ENCODE data around the gene POLE2.
"Not testable (repeated sequence)": the region's sequence is repeated elsewhere in the genome, so short reads cannot be mapped to it uniquely, and the experiment has no call there.

The POLE2 gene

DNA sequence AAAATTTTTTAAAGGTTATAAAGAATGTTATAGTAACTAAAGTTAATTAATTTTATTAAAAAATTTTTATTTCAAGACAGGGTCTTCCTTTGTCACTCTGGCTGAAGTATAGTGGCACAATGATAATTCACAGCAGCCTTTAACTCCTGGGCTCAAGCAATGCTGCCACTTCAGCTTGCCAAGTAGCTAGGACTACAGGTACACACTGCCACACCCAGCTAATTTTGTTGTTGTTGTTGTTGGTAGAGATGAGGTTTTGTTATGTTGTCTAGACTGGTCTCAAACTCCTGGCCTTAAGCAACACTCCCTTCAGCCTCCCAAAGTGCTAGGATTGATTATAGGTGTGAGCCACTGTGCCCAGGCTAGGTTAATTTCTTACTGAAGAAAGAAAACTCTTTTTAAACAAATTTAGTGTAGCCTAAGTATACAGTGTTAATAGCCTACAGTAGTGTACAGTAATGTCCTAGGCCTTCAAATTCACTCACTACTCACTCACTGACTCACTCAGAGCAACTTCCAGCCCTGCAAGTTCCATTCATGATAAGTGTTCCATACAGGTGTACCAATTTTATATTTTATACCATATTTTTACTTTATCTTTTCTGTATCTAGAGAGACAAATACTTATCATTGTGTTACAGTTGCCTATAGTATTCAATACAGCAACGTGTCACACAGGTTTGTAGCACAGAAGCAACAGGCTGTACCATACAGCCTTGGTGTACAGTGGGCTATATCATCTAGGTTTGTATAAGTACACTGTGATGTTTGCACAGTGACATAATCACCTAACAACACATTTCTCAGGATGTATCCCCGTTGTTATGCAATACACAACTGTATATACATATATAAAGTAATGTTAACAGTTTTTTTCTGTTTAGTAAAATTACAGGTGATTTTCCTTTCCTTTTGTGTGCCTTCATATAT is 28.2 kb downstream of the POLE2 start:
- no peak for DNase-seq (ENCODE audit: low read depth)

DNA sequence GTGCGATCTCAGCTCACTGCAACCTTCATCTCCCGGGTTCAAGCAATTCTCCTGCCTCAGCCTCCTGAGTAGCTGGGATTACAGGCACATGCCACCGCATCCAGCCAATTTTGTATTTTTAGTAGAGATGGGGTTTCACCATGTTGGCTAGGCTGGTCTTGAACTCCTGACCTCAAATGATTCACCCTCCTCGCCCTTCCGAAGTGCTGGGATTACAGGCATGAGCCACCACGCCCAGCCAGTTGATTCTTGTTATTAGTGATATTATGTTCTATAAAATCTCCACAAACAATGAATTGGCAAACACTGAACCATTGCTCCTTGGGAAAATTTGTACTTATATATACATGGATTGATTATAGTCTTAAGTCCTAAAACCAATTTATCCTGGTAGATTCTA is 30.5 kb downstream of the POLE2 start:
- not testable (repeated sequence) for DNase-seq (ENCODE audit: low read depth)

DNA sequence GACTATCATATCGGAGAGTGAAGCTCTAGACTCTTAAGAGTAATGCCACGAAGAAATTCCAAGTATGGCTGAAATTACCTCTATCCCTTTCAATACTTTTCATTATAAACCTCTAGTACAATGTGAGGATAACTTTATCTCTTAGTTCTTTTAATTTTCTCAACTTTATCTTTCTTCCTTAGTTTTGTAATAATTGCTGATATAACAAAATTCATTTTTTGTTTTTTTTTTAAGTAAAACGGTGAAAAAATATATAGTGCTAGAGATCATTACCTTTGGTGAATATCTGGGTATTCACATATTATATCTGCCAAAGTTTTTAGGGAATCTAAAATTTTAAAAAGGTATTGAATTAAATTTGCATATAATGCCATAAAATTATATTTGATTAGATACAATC is 33.5 kb downstream of the POLE2 start:
- DNase-seq (ENCODE audit: low read depth): no peak

DNA sequence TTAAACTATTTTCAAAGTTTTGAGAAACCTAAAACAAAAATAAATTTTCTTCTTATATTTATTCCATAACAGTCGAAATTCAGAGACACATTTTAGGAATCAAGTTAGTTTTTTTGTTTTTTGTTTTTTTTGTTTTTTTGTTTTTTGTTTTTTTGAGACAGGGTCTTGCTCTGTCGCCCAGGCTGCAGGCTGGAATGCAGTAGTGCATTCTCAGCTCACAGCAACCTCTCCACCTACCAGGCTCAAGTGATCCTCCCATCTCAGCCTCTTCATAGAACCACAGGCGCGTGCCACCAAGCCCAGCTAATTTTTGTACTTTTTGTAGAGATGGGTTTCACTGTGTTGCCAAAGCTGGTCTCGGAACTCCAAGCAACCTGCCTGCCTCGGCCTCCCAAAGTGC is 34.5 kb downstream of the POLE2 start:
- no peak for DNase-seq (ENCODE audit: low read depth)

- DNase-seq (ENCODE audit: low read depth): no peak
These were observed 45.9 kb downstream of the POLE2 start for GRCh38 chr14:49642163-49642562.

- no peak for DNase-seq (ENCODE audit: low read depth)
These were observed 46.3 kb downstream of the POLE2 start for GRCh38 chr14:49641697-49642129.

DNA sequence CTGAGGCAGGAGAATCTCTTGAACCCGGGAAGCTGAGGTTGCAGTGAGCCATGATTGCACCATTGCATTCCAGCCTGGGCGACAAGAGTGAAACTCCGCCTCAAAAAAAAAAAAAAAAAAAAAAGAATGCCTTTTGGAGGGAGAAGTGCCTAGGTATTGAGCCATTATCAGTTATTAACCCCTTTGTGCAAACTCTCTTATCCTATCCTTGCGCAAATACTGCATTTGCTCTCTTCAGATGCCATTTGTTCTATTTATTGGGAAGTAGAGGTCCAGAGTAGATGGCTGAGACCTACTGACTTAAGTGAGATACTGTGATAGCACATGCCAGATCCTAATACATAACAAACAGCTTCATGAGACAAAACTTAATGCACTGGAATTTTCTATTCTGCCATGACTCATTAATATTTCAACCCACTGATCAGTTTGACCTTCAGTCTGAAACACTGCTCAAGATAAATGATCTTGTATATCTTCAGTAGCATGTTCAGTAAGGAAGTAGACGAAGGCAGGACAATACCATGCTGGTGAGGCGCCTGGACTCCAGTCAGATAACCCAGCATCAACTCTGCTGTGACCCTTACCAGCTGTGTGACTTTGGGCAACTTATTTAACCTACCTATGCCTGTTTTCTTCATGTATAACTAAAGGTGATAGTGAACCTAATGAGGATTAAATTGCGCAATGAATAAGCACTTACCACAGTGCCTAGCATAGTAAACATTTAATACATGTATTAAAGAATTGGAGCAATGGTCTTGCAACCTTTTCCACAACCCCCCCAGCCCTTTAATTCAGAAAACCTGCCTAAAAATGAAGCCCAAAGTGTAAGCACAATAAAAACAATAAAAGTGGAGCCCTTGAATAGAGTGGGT is 47.2 kb downstream of the POLE2 start:
- no peak for DNase-seq (ENCODE audit: low read depth)

- no peak for DNase-seq (ENCODE audit: low read depth)
These were observed 50.4 kb downstream of the POLE2 start for GRCh38 chr14:49637534-49638078.

GRCh38 chr14:49636866-49637265 is 51.1 kb downstream of the POLE2 start:
- DNase-seq (ENCODE audit: low read depth): no peak

GRCh38 chr14:49634547-49635334 is 53.3 kb downstream of the POLE2 start, which contains the start of gene DNAAF2:
Gene DNAAF2, minus strand, starts transcription at chr14:49635244. Its CDS starts 95 bp downstream, at chr14:49635149.
- DNase-seq (ENCODE audit: low read depth): peak; percentile 63

DNA sequence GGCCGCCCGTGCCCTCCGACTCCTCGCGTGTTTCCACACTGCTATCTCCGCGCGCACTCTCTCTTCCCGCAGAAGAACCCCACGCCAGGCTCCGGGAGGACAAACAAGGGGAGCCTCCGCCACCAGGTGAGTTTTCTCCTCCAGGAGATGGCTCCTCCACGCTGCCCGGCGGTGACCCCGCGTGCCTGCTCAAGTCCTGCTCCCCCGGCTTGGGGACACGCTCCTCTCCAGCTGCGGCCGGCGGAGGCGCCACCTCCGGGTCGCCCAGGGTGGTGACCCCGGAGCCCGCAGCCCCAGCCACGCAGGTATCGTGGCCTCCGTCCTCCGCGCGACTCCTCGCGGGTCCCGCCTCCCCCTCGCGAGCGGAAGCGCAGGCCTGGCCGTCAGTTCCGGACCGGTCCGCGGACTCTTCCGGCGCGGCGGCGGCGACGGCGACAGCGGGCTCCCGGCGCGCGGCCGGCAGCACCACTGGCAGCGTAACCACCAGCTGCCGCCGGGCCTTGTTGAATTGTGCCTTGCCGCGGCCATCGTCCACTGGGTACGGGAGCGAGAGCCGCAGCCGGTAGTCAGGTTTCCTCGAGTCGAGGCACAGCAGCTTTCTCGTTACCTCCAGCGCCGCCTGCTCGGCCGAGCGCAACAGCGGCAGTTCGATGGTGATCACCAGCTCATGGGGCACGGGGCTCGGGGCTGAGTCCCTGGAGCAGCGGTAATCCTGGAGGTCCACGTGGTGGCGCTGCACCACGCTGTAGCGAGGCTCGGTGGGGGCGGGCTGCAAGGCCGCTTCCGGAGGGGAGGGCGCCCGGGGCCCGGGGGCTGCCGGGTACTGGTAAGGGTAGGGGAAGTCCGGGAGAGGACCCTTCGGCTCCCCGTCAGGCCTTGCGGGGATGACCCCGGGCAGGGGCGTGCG is 54.1 kb downstream of the POLE2 start:
- peak; percentile 89 for DNase-seq (ENCODE audit: low read depth)

DNA sequence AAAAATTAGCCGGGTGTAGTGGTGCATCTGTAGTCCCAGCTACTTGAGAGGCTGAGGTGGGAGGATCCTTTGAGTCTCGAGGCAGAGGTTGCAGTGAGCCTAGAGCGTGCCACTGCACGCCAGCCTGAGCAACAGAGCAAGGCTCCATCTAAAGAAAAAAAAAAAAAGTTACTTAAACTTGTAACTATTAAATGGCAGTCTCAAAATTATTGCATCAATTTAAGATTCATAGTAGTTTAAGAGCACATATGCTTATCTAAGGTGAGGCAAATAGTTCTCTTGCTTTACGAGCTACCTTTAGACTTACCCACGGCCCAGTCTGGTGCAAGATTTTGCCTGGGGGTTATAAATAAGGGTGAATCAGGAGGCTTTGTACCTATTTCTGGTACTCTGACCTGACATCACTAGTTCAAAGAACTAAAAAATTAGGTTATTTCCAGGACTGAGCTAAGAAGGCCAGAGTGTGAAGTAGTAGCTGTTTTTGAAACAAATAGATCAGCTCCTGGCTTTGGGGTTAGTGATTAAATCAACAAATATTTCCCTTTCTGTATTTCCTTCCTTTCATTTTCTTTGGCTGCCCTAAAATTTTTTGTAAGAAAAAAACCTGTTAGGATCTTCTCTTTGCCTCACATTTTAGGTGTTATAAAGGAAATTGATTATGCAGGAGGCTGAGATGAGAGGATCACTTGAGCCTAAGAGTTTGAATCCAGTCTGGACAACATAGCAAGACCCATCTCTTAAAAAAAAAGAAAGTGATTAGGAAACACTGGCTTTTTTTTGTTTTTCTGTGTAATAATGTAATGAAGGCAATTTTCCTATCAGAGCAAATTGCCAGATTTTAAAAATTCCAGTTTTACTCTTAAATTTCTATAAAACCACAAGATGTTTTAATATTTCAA is 63.8 kb downstream of the POLE2 start:
- DNase-seq (ENCODE audit: low read depth): no peak

DNA sequence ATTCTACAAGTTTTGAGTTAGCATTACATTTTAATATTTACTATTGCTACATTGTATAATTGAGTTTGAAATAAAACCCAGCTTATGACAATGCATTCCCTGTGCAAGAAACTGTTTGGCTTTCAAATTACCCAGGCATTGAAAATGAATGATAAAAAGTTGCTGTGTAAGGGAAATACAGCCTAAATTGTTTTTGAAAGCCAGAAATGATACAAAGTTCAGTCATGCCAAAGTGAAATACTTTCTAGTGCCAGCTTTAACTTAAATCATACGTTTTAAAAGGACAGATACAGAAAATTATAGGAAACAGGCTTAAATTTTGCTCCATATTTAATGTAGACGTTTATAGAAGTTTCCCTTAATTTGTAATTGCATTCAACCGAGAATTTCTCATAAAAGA is 64.6 kb downstream of the POLE2 start:
- DNase-seq (ENCODE audit: low read depth): no peak

- no peak for DNase-seq (ENCODE audit: low read depth)
These were observed 65.9 kb downstream of the POLE2 start for GRCh38 chr14:49622022-49622607.

- DNase-seq (ENCODE audit: low read depth): peak; percentile 35
These were observed 66.7 kb downstream of the POLE2 start for GRCh38 chr14:49621114-49621881.

DNA sequence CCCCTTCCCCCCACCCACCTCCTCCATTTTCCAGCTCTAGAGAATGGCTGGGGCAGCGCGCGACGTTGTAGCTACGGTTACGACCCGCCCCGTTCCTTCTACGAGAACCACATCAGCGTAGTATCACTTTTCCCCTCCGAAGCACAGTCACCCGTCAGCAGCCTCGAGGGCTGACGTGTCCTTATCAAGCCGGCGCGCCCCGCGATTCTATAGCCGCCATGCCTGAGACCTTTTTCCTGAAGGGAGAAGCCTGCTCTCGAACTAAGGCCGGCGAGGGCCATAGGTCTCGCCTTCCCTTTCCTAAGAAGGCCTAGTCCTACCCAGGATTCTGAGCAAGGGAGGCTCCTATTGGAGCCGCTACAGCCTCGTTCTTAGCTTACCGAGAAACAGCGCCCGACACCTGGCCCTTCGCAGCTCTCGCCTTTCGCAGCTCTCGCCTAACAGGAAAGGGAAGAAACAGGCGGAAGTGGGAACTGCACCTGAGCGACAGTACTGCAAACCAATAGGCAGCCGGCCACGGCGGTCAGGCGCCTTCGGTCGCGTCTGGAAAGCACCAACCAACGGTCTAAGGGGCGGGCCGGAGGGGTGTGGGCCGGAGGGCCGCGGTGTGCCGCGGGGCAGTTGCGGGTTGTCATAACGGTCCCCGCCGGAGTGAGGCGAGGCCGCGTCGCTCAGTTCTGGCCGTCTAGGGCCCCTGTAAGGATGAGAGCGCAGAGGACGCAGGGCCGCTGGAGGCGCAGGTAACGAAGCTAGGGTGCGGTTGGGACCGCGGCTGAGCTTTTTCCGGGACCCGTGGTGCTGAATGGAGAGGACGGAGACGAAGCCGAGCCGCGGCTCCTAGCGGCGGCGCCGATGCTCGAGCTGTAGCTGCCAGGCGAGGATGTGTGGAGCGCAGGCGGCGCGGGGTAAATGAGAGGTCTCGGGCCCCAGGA is 67.6 kb downstream of the POLE2 start, which contains the start of the genes MGAT2 and RPL36AL:
MGAT2 (plus strand) TSS at position 618 of the 932 bp plus-strand sequence. CDS start 470 bp downstream, outside the sequence.
RPL36AL (minus strand) TSS at position 445 of the 932 bp plus-strand sequence. CDS start 1,522 bp downstream, outside the sequence.
- DNase-seq (ENCODE audit: low read depth): peak; percentile 89

- DNase-seq (ENCODE audit: low read depth): no peak
These were observed 68.3 kb downstream of the POLE2 start for GRCh38 chr14:49619730-49620129.

All from T follicular helper cell (primary cell).